ENCODE measurements around the gene AOC1. TPM values are rescaled to one million over a fixed set of nuclear protein-coding genes. Genes with fewer than 3 reads are reported as not detected.
A peak's percentile ranks its signal among the peaks of the same experiment; 100 is the strongest.

The AOC1 gene
- total and polyA plus RNA-seq, 4 donors, result 0.35 to 1.3 (median 0.70) TPM

- ATAC-seq (ENCODE audit: insufficient read depth, low FRiP score), result no peak
- Histone ChIP-seq H3K9me3 (ENCODE audit: control insufficient read depth in 4 of 4, insufficient read depth in 3 of 4, low read length in 3 of 4) (no peaks in the 10 kb centered on the region), H3K27ac (ENCODE audit: low read depth in 1 of 2, low read length in 1 of 2) (no peak overlapping the region), H3K4me1 (ENCODE audit: control insufficient read depth in 5 of 5, insufficient read depth in 5 of 5, low read length in 5 of 5) (peaks cover 0 to 12% (median 0%) of the 10 kb centered on the region in 5 donors), H3K4me3 (no peak overlapping the region), H3K9ac (ENCODE audit: insufficient read depth in 1 of 2, low read length in 2 of 2) (no peak overlapping the region), H3K27me3 (ENCODE audit: control insufficient read depth in 3 of 3, insufficient read depth in 3 of 3, low read length in 2 of 3) (no peaks in the 10 kb centered on the region), H3K36me3 (ENCODE audit: control insufficient read depth in 4 of 4, insufficient read depth in 4 of 4, low read length in 4 of 4) (no peaks in the 10 kb centered on the region)
- TF ChIP-seq CTCF (IDR thresholded peaks at IDR 0.05; ENCODE audit: control extremely low read depth, extremely low read depth), result no peak
- no peak for DNase-seq
- WGBS, 2 donors, result 90 to 91% methylated on average over 17 of the region's 18 CpGs
Observed at GRCh38 chr7:150858236-150859197, 6.2 kb downstream of the AOC1 start.

GRCh38 chr7:150860291-150860977, 8.1 kb downstream of the AOC1 start:
- WGBS, 2 donors, result 76 to 81% methylated on average over 14 of the region's 14 CpGs
- Histone ChIP-seq H3K4me3 (no peak overlapping the region), H3K9ac (ENCODE audit: insufficient read depth in 1 of 2, low read length in 2 of 2) (no peak overlapping the region), H3K36me3 (ENCODE audit: control insufficient read depth in 4 of 4, insufficient read depth in 4 of 4, low read length in 4 of 4) (no peaks in the 10 kb centered on the region), H3K4me1 (ENCODE audit: control insufficient read depth in 5 of 5, insufficient read depth in 5 of 5, low read length in 5 of 5) (no peaks in the 10 kb centered on the region), H3K27ac (ENCODE audit: low read depth in 1 of 2, low read length in 1 of 2) (no peak overlapping the region), H3K9me3 (ENCODE audit: control insufficient read depth in 4 of 4, insufficient read depth in 3 of 4, low read length in 3 of 4) (no peaks in the 10 kb centered on the region), H3K27me3 (ENCODE audit: control insufficient read depth in 3 of 3, insufficient read depth in 3 of 3, low read length in 2 of 3) (no peaks in the 10 kb centered on the region)
- TF ChIP-seq CTCF (IDR thresholded peaks at IDR 0.05; ENCODE audit: control extremely low read depth, extremely low read depth), result no peak
- ATAC-seq (ENCODE audit: insufficient read depth, low FRiP score) (no peak), DNase-seq (peak in 1 of 3 donors; percentile 21)

- H3K4me3 ChIP-seq, result no peak overlapping the region
- no peaks in the 10 kb centered on the region for H3K4me1 ChIP-seq (ENCODE audit: control insufficient read depth in 5 of 5, insufficient read depth in 5 of 5, low read length in 5 of 5)
- whole genome bisulfite sequencing, 2 donors, result 69 to 75% methylated on average over 9 of the region's 9 CpGs
Observed at GRCh38 chr7:150860978-150861295, 8.6 kb downstream of the AOC1 start.

More at GRCh38 chr7:150860978-150861295, 8.6 kb downstream of the AOC1 start:
- no peak for TF ChIP-seq CTCF (IDR thresholded peaks at IDR 0.05; ENCODE audit: control extremely low read depth, extremely low read depth)
- Histone ChIP-seq H3K27me3 (ENCODE audit: control insufficient read depth in 3 of 3, insufficient read depth in 3 of 3, low read length in 2 of 3) (no peaks in the 10 kb centered on the region), H3K27ac (ENCODE audit: low read depth in 1 of 2, low read length in 1 of 2) (no peak overlapping the region), H3K9me3 (ENCODE audit: control insufficient read depth in 4 of 4, insufficient read depth in 3 of 4, low read length in 3 of 4) (no peaks in the 10 kb centered on the region), H3K9ac (ENCODE audit: insufficient read depth in 1 of 2, low read length in 2 of 2) (no peak overlapping the region), H3K36me3 (ENCODE audit: control insufficient read depth in 4 of 4, insufficient read depth in 4 of 4, low read length in 4 of 4) (no peaks in the 10 kb centered on the region)
- no peak for DNase-seq
- ATAC-seq (ENCODE audit: insufficient read depth, low FRiP score), result no peak

Data from lung (tissue), 12 donors.